GM18499 (cell line): ENCODE results near the gene UBE3B.

ENCODE experiments used
- ATAC-seq: cut with Tn5 transposase; IDR thresholded peaks from one replicate; pipeline ENCODE4 v1.9.1; 2021; ENCODE audit warnings: moderate number of reproducible peaks; ENCODE audit not compliant: insufficient read depth, unreplicated experiment

Gene UBE3B

GRCh38 chr12:109489955-109490565 lies 12.6 kb downstream of the UBE3B start:
- no peak for ATAC-seq

GRCh38 chr12:109491671-109492070 lies 14.2 kb downstream of the UBE3B start:
- ATAC-seq: no peak

- ATAC-seq: no peak
Measured at GRCh38 chr12:109492371-109492770, 14.9 kb downstream of the UBE3B start.

- no peak for ATAC-seq
Measured at GRCh38 chr12:109493090-109493489, 15.7 kb downstream of the UBE3B start.

GRCh38 chr12:109493938-109494337 lies 16.5 kb downstream of the UBE3B start:
- no peak for ATAC-seq

GRCh38 chr12:109494348-109494881 lies 17.0 kb downstream of the UBE3B start:
- no peak for ATAC-seq

- ATAC-seq: no peak
Measured at GRCh38 chr12:109495012-109495411, 17.6 kb downstream of the UBE3B start.

- ATAC-seq: no peak
Measured at GRCh38 chr12:109496306-109496705, 18.9 kb downstream of the UBE3B start.

- ATAC-seq: no peak
Measured at GRCh38 chr12:109497675-109498074, 20.2 kb downstream of the UBE3B start.

- ATAC-seq: no peak
Measured at GRCh38 chr12:109500406-109501185, 23.2 kb downstream of the UBE3B start.

GRCh38 chr12:109501299-109501698 lies 23.9 kb downstream of the UBE3B start:
- ATAC-seq: no peak

- ATAC-seq: no peak
Measured at GRCh38 chr12:109502332-109502731, 24.9 kb downstream of the UBE3B start.

- ATAC-seq: no peak
Measured at GRCh38 chr12:109503611-109504010, 26.2 kb downstream of the UBE3B start.

GRCh38 chr12:109504068-109504467 lies 26.6 kb downstream of the UBE3B start:
- ATAC-seq: no peak

- ATAC-seq: no peak
Measured at GRCh38 chr12:109510196-109510595, 32.8 kb downstream of the UBE3B start.

- ATAC-seq: no peak
Measured at GRCh38 chr12:109512608-109513007, 35.2 kb downstream of the UBE3B start.

- ATAC-seq: no peak
Measured at GRCh38 chr12:109513051-109513450, 35.6 kb downstream of the UBE3B start.

- no peak for ATAC-seq
Measured at GRCh38 chr12:109513977-109514376, 36.5 kb downstream of the UBE3B start.

- ATAC-seq: no peak
Measured at GRCh38 chr12:109517619-109518018, 40.2 kb downstream of the UBE3B start.

GRCh38 chr12:109518820-109519665 lies 41.6 kb downstream of the UBE3B start:
- ATAC-seq: no peak

GRCh38 chr12:109519787-109520186 lies 42.4 kb downstream of the UBE3B start:
- no peak for ATAC-seq
